ENCODE data around the gene POLR2L.

The POLR2L gene

GRCh38 chr11:876545-876944, 34.2 kb upstream of the POLR2L start:
- no peak overlapping the region for H3K4me3 ChIP-seq (ENCODE audit: low read depth, low read length)
- in situ Hi-C loops (cut with HindIII; ENCODE audit: low sequenced_read_pairs) = no loop called here
- TF ChIP-seq CTCF (IDR thresholded peaks at IDR 0.05; ENCODE audit: low read depth, low read length) = no peak

GRCh38 chr11:875769-876301, 33.5 kb upstream of the POLR2L start:
- in situ Hi-C loops (cut with HindIII; ENCODE audit: low sequenced_read_pairs) = no loop called here
- TF ChIP-seq CTCF (IDR thresholded peaks at IDR 0.05; ENCODE audit: low read depth, low read length) = no peak
- no peak overlapping the region for H3K4me3 ChIP-seq (ENCODE audit: low read depth, low read length)
- DNase-seq (ENCODE audit: low read depth, low spot score) = no peak

More at GRCh38 chr11:876545-876944, 34.2 kb upstream of the POLR2L start:
- DNase-seq (ENCODE audit: low read depth, low spot score) = no peak

GRCh38 chr11:875203-875602, 32.9 kb upstream of the POLR2L start:
- no peak for DNase-seq (ENCODE audit: low read depth, low spot score)
- in situ Hi-C loops (cut with HindIII; ENCODE audit: low sequenced_read_pairs) = no loop called here

GRCh38 chr11:873706-874105, 31.4 kb upstream of the POLR2L start:
- TF ChIP-seq CTCF (IDR thresholded peaks at IDR 0.05; ENCODE audit: low read depth, low read length) = no peak
- DNase-seq (ENCODE audit: low read depth, low spot score) = no peak
- in situ Hi-C loops (cut with HindIII; ENCODE audit: low sequenced_read_pairs) = no loop called here
- no peak overlapping the region for H3K4me3 ChIP-seq (ENCODE audit: low read depth, low read length)

More at GRCh38 chr11:875203-875602, 32.9 kb upstream of the POLR2L start:
- TF ChIP-seq CTCF (IDR thresholded peaks at IDR 0.05; ENCODE audit: low read depth, low read length) = no peak
- H3K4me3 ChIP-seq (ENCODE audit: low read depth, low read length) = no peak overlapping the region

GRCh38 chr11:872799-873198, 30.5 kb upstream of the POLR2L start:
- TF ChIP-seq CTCF (IDR thresholded peaks at IDR 0.05; ENCODE audit: low read depth, low read length) = no peak
- in situ Hi-C loops (cut with HindIII; ENCODE audit: low sequenced_read_pairs) = no loop called here
- H3K4me3 ChIP-seq (ENCODE audit: low read depth, low read length) = no peak overlapping the region
- DNase-seq (ENCODE audit: low read depth, low spot score) = no peak

- H3K4me3 ChIP-seq (ENCODE audit: low read depth, low read length) = no peak overlapping the region
- no peak for DNase-seq (ENCODE audit: low read depth, low spot score)
- no peak for TF ChIP-seq CTCF (IDR thresholded peaks at IDR 0.05; ENCODE audit: low read depth, low read length)
- in situ Hi-C loops (cut with HindIII; ENCODE audit: low sequenced_read_pairs) = no loop called here
Observed at GRCh38 chr11:871472-871871, 29.1 kb upstream of the POLR2L start.

- no peak for TF ChIP-seq CTCF (IDR thresholded peaks at IDR 0.05; ENCODE audit: low read depth, low read length)
- DNase-seq (ENCODE audit: low read depth, low spot score) = no peak
- H3K4me3 ChIP-seq (ENCODE audit: low read depth, low read length) = no peak overlapping the region
- in situ Hi-C loops (cut with HindIII; ENCODE audit: low sequenced_read_pairs) = no loop called here
Observed at GRCh38 chr11:870418-870817, 28.1 kb upstream of the POLR2L start.

Data from astrocyte of the spinal cord (primary cell).